HepG2 (cell line): Measurements from ENCODE around the gene GIMAP8. TPM values are rescaled to one million over a fixed set of nuclear protein-coding genes. Genes with fewer than 3 reads are reported as not detected.

Experiments
- ATAC-seq: fragments of 200-7000 bp; cut with Tn5 transposase; 3 replicates; pipeline ENCODE4 v1.9.1; 2020; ENCODE audit warnings: mild to moderate bottlenecking, moderate library complexity
- BruUV-seq: library from RNA; stranded (reverse); fragments of 400-500 nt; replicated peaks from 2 replicates; lab custom pipeline; 2021; lab: Mats Ljungman, UMichigan
- CTCF ChIA-PET: fragments of 300-600 bp; formaldehyde crosslinking; extraction: SDS; loops from one replicate; lab custom pipeline; 2021; ENCODE audit warnings: low total read pairs, inconsistent platforms, low intra/inter-chr PET ratio; lab: Yijun Ruan, JAX
- POLR2A ChIA-PET: fragments of 350-600 bp; sonication (Branson Sonifier 250); formaldehyde crosslinking; loops from one replicate; lab custom pipeline; 2020; ENCODE audit warnings: antibody characterized with exemption, inconsistent platforms; lab: Yijun Ruan, JAX
- DNase-seq: peaks from one replicate; pipeline ENCODE4 v3.0.0-alpha.2; 2015; ENCODE audit warnings: low spot score
- FAIRE-seq: peaks from 3 replicates; lab custom pipeline; 2011; peaks lifted over from hg19 to GRCh38; lab: Jason Lieb, UNC
- H2AFZ ChIP-seq: one replicate; pipeline ENCODE4 v1.6.1; 2011; ENCODE audit warnings: low read length, inconsistent platforms
- H3K27ac ChIP-seq: fragments of 300-600 bp; 3 replicates; pipeline ENCODE4 v1.8.0; 2011; ENCODE audit warnings: mixed run types, mild to moderate bottlenecking, mixed read lengths, low read length, inconsistent platforms; ENCODE audit not compliant: insufficient read depth; ENCODE audit errors: extremely low read length
- H3K27me3 ChIP-seq, 2 experiments: fragments of 200-600 bp in 1 of 2; 2 replicates in 1 of 2; 3 replicates in 1 of 2; pipeline versions ENCODE4 v1.6.0 to v1.8.0; 2011; ENCODE audit warnings: low read length in 2 of 2, mild to moderate bottlenecking in 2 of 2, moderate library complexity in 2 of 2, inconsistent platforms in 1 of 2; ENCODE audit not compliant: insufficient read depth in 2 of 2, control insufficient read depth in 1 of 2
- H3K36me3 ChIP-seq, 2 experiments: fragments of 200-600 bp in 1 of 2; replicated peaks in 1 of 2; 2 replicates in 1 of 2; 3 replicates in 1 of 2; pipeline versions ENCODE4 v1.5.1 to v1.8.0; 2011; ENCODE audit warnings: low read length in 2 of 2, inconsistent platforms in 1 of 2; ENCODE audit not compliant: insufficient read depth in 2 of 2, control insufficient read depth in 1 of 2
- H3K4me1 ChIP-seq: 2 replicates; pipeline ENCODE4 v1.5.1; 2012; ENCODE audit warnings: low read length, inconsistent platforms; ENCODE audit not compliant: insufficient read depth
- H3K4me2 ChIP-seq: 2 replicates; pipeline ENCODE4 v1.6.0; 2011; ENCODE audit warnings: low read depth, low read length, inconsistent platforms
- H3K4me3 ChIP-seq, 3 experiments: fragments of 200-600 bp in 1 of 3; sonication (generic), shearing (Covaris generic) in 1 of 3; replicated peaks in 1 of 3; 2 replicates each; pipeline ENCODE4 v1.5.1; 2011 to 2016; ENCODE audit warnings: low read length in 3 of 3, inconsistent platforms in 2 of 3, low read depth in 2 of 3, mild to moderate bottlenecking in 2 of 3, control low read depth in 1 of 3, mixed read lengths in 1 of 3; ENCODE audit not compliant: insufficient read depth in 1 of 3
- H3K79me2 ChIP-seq: one replicate; pipeline ENCODE4 v1.6.1; 2011; ENCODE audit warnings: low read length, inconsistent platforms; ENCODE audit not compliant: insufficient read depth
- H3K9ac ChIP-seq: 2 replicates; pipeline ENCODE4 v1.6.0; 2011; ENCODE audit warnings: mild to moderate bottlenecking, low read depth, low read length, inconsistent platforms; ENCODE audit not compliant: insufficient read depth
- H3K9me3 ChIP-seq: 2 replicates; pipeline ENCODE4 v1.5.1; 2012; ENCODE audit warnings: mild to moderate bottlenecking, low read length
- H4K20me1 ChIP-seq: 2 replicates; pipeline ENCODE4 v1.6.0; 2011; ENCODE audit warnings: inconsistent platforms, mild to moderate bottlenecking, low read length, moderate library complexity; ENCODE audit not compliant: insufficient read depth
- KLF16 ChIP-seq, 2 experiments: sonication (generic) in 1 of 2; formaldehyde crosslinking in 1 of 2; IDR thresholded peaks; 2 replicates each; pipeline versions ENCODE4 v1.6.1 to v1.8.0; 2016 to 2023; ENCODE audit warnings: missing genetic modification reagents in 2 of 2, missing compliant biosample characterization in 1 of 2
- MLXIP ChIP-seq: sonication (generic); formaldehyde crosslinking; IDR thresholded peaks from 2 replicates; pipeline ENCODE4 v1.9.0; 2021; ENCODE audit warnings: missing genetic modification reagents, borderline replicate concordance
- POLR2AphosphoS5 ChIP-seq: IDR thresholded peaks from 2 replicates; pipeline ENCODE4 v1.6.1; 2012; ENCODE audit warnings: low read depth, low read length
- RFXAP ChIP-seq: sonication (generic); formaldehyde crosslinking; IDR thresholded peaks from 2 replicates; pipeline ENCODE4 v1.4.0; 2020; ENCODE audit warnings: missing genetic modification reagents, borderline replicate concordance
- WGBS: methylation state at CpG from one replicate; pipeline ENCODE4 v1.1.6; 2017; ENCODE audit warnings: low lambda C conversion rate; 5-methylcytosine and 5-hydroxymethylcytosine counted together
- in situ Hi-C: cut with HindIII; loops from 2 replicates; pipeline ENCODE4 v1.10.0; 2017; ENCODE audit warnings: low pct_unique_long_range_greater_than_20kb; ENCODE audit not compliant: extremely low pct_ligation_motif_present
- intact Hi-C: fragments of 100-400 bp; cut with micrococcal nuclease; formaldehyde crosslinking; loops from one replicate; pipeline ENCODE4 v1.10.0; 2022; ENCODE audit not compliant: unreplicated experiment
- polyA plus RNA-seq, 8 experiments: library from polyadenylated mRNA; depleted of rRNA in 3 of 8; stranded (reverse) in 7 of 8; unstranded in 1 of 8; fragments of >200 nt; fragmentation: Illumina TruSeq in 4 of 8; extraction: Trizol in 4 of 8; gene quantifications; 2 replicates each; pipeline versions ENCODE4 v1.2.1 to v1.2.3, GENCODE V29; 2011 to 2016; ENCODE audit warnings: low read depth in 4 of 8, missing spikeins in 1 of 8, mixed read lengths in 1 of 8; ENCODE audit not compliant: insufficient read depth in 1 of 8
- total RNA-seq, 5 experiments: library from RNA; depleted of rRNA; stranded (reverse); fragments of >200 nt; fragmentation: Illumina TruSeq; extraction: Trizol; gene quantifications; 2 replicates each; pipeline ENCODE4 v1.2.3, GENCODE V29; 2016; ENCODE audit warnings: low read depth in 1 of 5

Gene GIMAP8
- total and polyA plus RNA-seq, 2 of the 13 experiments (the other 11 are each of a cell fraction or from before 2014, with no cell fraction given), result not detected

- H2AFZ ChIP-seq, result no peak overlapping the region
- no peak overlapping the region for H3K4me2 ChIP-seq
- no peaks in the 10 kb centered on the region for H3K4me1 ChIP-seq
- FAIRE-seq, result no peak
- ChIA-PET CTCF (no interaction called here), POLR2A (no interaction called here)
- H4K20me1 ChIP-seq, result no peaks in the 10 kb centered on the region
- no peak overlapping the region for H3K27ac ChIP-seq
- H3K4me3 ChIP-seq, result no peak overlapping the region
- no peak for DNase-seq
- no peaks in the 10 kb centered on the region for H3K9me3 ChIP-seq
- in situ Hi-C loops (no loop called here), intact Hi-C loops (no loop called here)
- WGBS, result 16% methylated on average over 9 of the region's 9 CpGs
- ATAC-seq, result no peak
- H3K9ac ChIP-seq, result no peak overlapping the region
- no TSS peak for BruUV-seq
- TF ChIP-seq POLR2AphosphoS5 (no peak), KLF16 (CRISPR knock-in tag; IDR thresholded peaks at IDR 0.05) (no peak)
- peaks cover 1 to 38% of the 10 kb centered on the region in 2 experiments; a peak in 3 of 5 replicates for H3K27me3 ChIP-seq
- no peaks in the 10 kb centered on the region for H3K36me3 ChIP-seq
- no peaks in the 10 kb centered on the region for H3K79me2 ChIP-seq
Observed at GRCh38 chr7:150481186-150481920, 30.9 kb downstream of the GIMAP8 start.

- TF ChIP-seq MLXIP (no peak), RFXAP (no peak)
- H3K27ac ChIP-seq, result no peak overlapping the region
- H4K20me1 ChIP-seq, result no peaks in the 10 kb centered on the region
Observed at GRCh38 chr7:150481922-150482321, 31.5 kb downstream of the GIMAP8 start.

More at GRCh38 chr7:150481922-150482321, 31.5 kb downstream of the GIMAP8 start:
- no TSS peak for BruUV-seq
- Histone ChIP-seq H3K4me3 (no peak overlapping the region), H3K9me3 (no peaks in the 10 kb centered on the region), H2AFZ (no peak overlapping the region), H3K4me2 (no peak overlapping the region), H3K4me1 (no peaks in the 10 kb centered on the region), H3K27me3 (peaks cover 0 to 32% of the 10 kb centered on the region in 2 experiments; a peak in 3 of 5 replicates), H3K9ac (no peak overlapping the region), H3K36me3 (no peaks in the 10 kb centered on the region), H3K79me2 (no peaks in the 10 kb centered on the region)
- ChIA-PET POLR2A (no interaction called here), CTCF (no interaction called here)
- intact Hi-C loops (no loop called here), in situ Hi-C loops (no loop called here)
- no peak for FAIRE-seq
- ATAC-seq, result no peak
- WGBS, result 10% methylated on average over 4 of the region's 4 CpGs
- no peak for DNase-seq
